A673 (cell line): ENCODE results near the gene NPC1.

Source experiments
- EZH2 ChIP-seq: fragments of 200-600 bp; sonication (generic); IDR thresholded peaks from 2 replicates; pipeline ENCODE4 v1.6.1; 2017; ENCODE audit warnings: borderline replicate concordance, low read depth, mild to moderate bottlenecking, mixed read lengths, antibody characterized with exemption, low read length; ENCODE audit not compliant: poor library complexity, severe bottlenecking
- TF ChIP-seq, protein P1 (sequence below): fragments of 300-800, 200-600 bp; sonication (generic); conservative IDR thresholded peaks from 2 replicates; pipeline ENCODE4 v1.5.1; 2017; ENCODE audit warnings: low read depth, mild to moderate bottlenecking, antibody characterized with exemption, low read length, moderate library complexity, mixed read lengths

DNA sequence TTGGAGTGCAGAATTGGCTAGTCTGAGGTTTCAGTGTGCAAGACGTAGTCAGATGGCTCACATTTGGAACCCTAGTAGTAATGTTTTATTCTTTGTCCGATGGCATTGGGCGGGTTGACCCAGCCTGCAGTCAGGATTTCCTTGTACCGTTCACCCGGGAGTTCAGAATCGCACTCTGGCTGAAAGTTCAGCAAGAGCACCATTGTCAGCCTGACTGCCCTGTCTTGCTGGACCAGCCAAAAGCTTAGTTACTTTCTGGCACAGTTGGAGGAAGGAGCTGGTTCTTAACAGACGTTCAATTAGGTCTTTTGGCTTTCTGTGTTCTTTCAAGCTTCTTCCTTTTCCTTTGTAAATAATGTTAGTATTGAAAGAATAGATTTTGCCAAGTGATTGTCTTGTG is 64.4 kb downstream of the NPC1 start:
- no peak for TF ChIP-seq EZH2
- TF ChIP-seq, protein P1, sequence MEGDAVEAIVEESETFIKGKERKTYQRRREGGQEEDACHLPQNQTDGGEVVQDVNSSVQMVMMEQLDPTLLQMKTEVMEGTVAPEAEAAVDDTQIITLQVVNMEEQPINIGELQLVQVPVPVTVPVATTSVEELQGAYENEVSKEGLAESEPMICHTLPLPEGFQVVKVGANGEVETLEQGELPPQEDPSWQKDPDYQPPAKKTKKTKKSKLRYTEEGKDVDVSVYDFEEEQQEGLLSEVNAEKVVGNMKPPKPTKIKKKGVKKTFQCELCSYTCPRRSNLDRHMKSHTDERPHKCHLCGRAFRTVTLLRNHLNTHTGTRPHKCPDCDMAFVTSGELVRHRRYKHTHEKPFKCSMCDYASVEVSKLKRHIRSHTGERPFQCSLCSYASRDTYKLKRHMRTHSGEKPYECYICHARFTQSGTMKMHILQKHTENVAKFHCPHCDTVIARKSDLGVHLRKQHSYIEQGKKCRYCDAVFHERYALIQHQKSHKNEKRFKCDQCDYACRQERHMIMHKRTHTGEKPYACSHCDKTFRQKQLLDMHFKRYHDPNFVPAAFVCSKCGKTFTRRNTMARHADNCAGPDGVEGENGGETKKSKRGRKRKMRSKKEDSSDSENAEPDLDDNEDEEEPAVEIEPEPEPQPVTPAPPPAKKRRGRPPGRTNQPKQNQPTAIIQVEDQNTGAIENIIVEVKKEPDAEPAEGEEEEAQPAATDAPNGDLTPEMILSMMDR, result no peak
